HG03378 (cell line): ENCODE measurements around the gene HTD2.

ENCODE experiments used
- ATAC-seq: cut with Tn5 transposase; IDR thresholded peaks from one replicate; pipeline ENCODE4 v1.9.1; 2021; ENCODE audit warnings: mild to moderate bottlenecking, moderate library complexity; ENCODE audit not compliant: unreplicated experiment

HTD2 gene

GRCh38 chr3:58355179-58355578, 48.9 kb downstream of the HTD2 start:
- ATAC-seq, result peak; percentile 40

GRCh38 chr3:58356054-58356453, 49.7 kb downstream of the HTD2 start:
- ATAC-seq, result no peak

GRCh38 chr3:58357402-58357801, 51.1 kb downstream of the HTD2 start:
- ATAC-seq, result no peak

GRCh38 chr3:58358092-58358491, 51.8 kb downstream of the HTD2 start:
- ATAC-seq, result no peak

GRCh38 chr3:58358808-58359207, 52.5 kb downstream of the HTD2 start:
- no peak for ATAC-seq

GRCh38 chr3:58359621-58360020, 53.3 kb downstream of the HTD2 start:
- ATAC-seq, result no peak

- ATAC-seq, result no peak
Measured at GRCh38 chr3:58361866-58362265, 55.5 kb downstream of the HTD2 start.

- ATAC-seq, result no peak
Measured at GRCh38 chr3:58366699-58367098, 60.4 kb downstream of the HTD2 start.

- ATAC-seq, result no peak
Measured at GRCh38 chr3:58369038-58369437, 62.7 kb downstream of the HTD2 start.
